GM23338 (cell line): ENCODE results near the gene ADGRF4. TPM values are rescaled to one million over a fixed set of nuclear protein-coding genes. Genes with fewer than 3 reads are reported as not detected.

Experiments
- ATAC-seq: fragments of 200-7000 bp; cut with Tn5 transposase; 3 replicates; pipeline ENCODE4 v1.9.1; 2020
- DNase-seq: peaks from one replicate; pipeline ENCODE4 v3.0.0-alpha.2; 2015; ENCODE audit warnings: low spot score
- H2AFZ ChIP-seq: fragments of 200-600 bp; sonication (generic); 2 replicates; pipeline ENCODE4 v1.8.0; 2016; ENCODE audit warnings: antibody characterized with exemption, mild to moderate bottlenecking, moderate library complexity
- H3F3A ChIP-seq: fragments of 200-600 bp; sonication (generic); replicated peaks from 2 replicates; pipeline ENCODE4 v1.8.0; 2017; ENCODE audit warnings: antibody characterized with exemption, mixed run types, low read depth
- H3K27ac ChIP-seq: fragments of 200-600 bp; sonication (generic); 2 replicates; pipeline ENCODE4 v1.6.1; 2016; ENCODE audit warnings: low read depth
- H3K27me3 ChIP-seq: fragments of 200-600 bp; sonication (generic); 2 replicates; pipeline ENCODE4 v1.8.0; 2016; ENCODE audit warnings: mild to moderate bottlenecking, mixed run types, moderate library complexity; ENCODE audit not compliant: insufficient read depth
- H3K36me3 ChIP-seq: fragments of 200-600 bp; sonication (generic); 2 replicates; pipeline ENCODE4 v1.8.0; 2016; ENCODE audit warnings: mild to moderate bottlenecking; ENCODE audit not compliant: insufficient read depth
- H3K4me1 ChIP-seq: fragments of 200-600 bp; sonication (generic); 2 replicates; pipeline ENCODE4 v1.8.0; 2016; ENCODE audit warnings: mild to moderate bottlenecking, moderate library complexity; ENCODE audit not compliant: insufficient read depth
- H3K4me2 ChIP-seq: fragments of 200-600 bp; sonication (generic); 2 replicates; pipeline ENCODE4 v1.7.1; 2017; ENCODE audit warnings: mixed run types
- H3K4me3 ChIP-seq: fragments of 200-600 bp; sonication (generic); 2 replicates; pipeline ENCODE4 v1.6.1; 2016; ENCODE audit warnings: mixed run types
- H3K79me2 ChIP-seq: fragments of 200-600 bp; sonication (generic); replicated peaks from 2 replicates; pipeline ENCODE4 v1.8.0; 2017; ENCODE audit warnings: mild to moderate bottlenecking; ENCODE audit not compliant: insufficient read depth
- H3K9me2 ChIP-seq: fragments of 200-600 bp; sonication (generic); 2 replicates; pipeline ENCODE4 v1.8.0; 2017; ENCODE audit not compliant: insufficient read depth
- H4K20me1 ChIP-seq: fragments of 200-600 bp; sonication (generic); replicated peaks from 2 replicates; pipeline ENCODE4 v1.8.0; 2017; ENCODE audit warnings: mild to moderate bottlenecking; ENCODE audit not compliant: insufficient read depth
- H3K27ac Mint-ChIP-seq: 2 replicates; pipeline ENCODE4 v1.8.0; 2020; ENCODE audit warnings: inconsistent platforms, mild to moderate bottlenecking, moderate library complexity, mixed read lengths
- H3K27me3 Mint-ChIP-seq: 3 replicates; pipeline ENCODE4 v1.8.0; 2022; ENCODE audit warnings: low read depth, mild to moderate bottlenecking, moderate library complexity, mixed read lengths, inconsistent platforms; ENCODE audit not compliant: insufficient read depth, poor library complexity
- H3K36me3 Mint-ChIP-seq: 3 replicates; pipeline ENCODE4 v1.8.0; 2021; ENCODE audit warnings: low read depth, mild to moderate bottlenecking, inconsistent platforms, moderate library complexity, mixed read lengths
- H3K4me1 Mint-ChIP-seq: 3 replicates; pipeline ENCODE4 v1.8.0; 2020; ENCODE audit warnings: mild to moderate bottlenecking, inconsistent platforms, mixed read lengths
- H3K4me3 Mint-ChIP-seq: 3 replicates; pipeline ENCODE4 v1.8.0; 2021; ENCODE audit warnings: moderate library complexity, mild to moderate bottlenecking, inconsistent platforms, mixed read lengths
- H3K9me3 Mint-ChIP-seq: 3 replicates; pipeline ENCODE4 v1.8.0; 2020; ENCODE audit warnings: moderate library complexity, mild to moderate bottlenecking, inconsistent platforms, mixed read lengths
- CTCF ChIP-seq, 2 experiments: fragments of 200-600 bp in 1 of 2; sonication (generic) in 1 of 2; conservative IDR thresholded peaks; 2 replicates each; pipeline versions ENCODE4 v1.5.1 to v1.6.1; 2016 to 2017; ENCODE audit warnings: antibody characterized with exemption in 2 of 2, low read depth in 2 of 2, mild to moderate bottlenecking in 2 of 2, moderate library complexity in 1 of 2
- ETS1 ChIP-seq: IDR thresholded peaks from 2 replicates; pipeline ENCODE4 v1.6.1; 2016; ENCODE audit warnings: antibody characterized with exemption
- EZH2phosphoT487 ChIP-seq: fragments of 200-600 bp; sonication (generic); IDR thresholded peaks from one replicate; pipeline ENCODE4 v1.8.1; 2018; ENCODE audit warnings: antibody characterized with exemption; ENCODE audit not compliant: unreplicated experiment
- REST ChIP-seq: IDR thresholded peaks from one replicate; pipeline ENCODE4 v1.6.1; 2018; ENCODE audit warnings: antibody characterized with exemption; ENCODE audit not compliant: unreplicated experiment
- ZNF114 ChIP-seq: fragments of 250-450 bp; sonication (Bioruptor Pico); IDR thresholded peaks from 2 replicates; pipeline ENCODE4 v1.5.0; 2020; ENCODE audit warnings: mild to moderate bottlenecking, moderate library complexity
- ZNF331 ChIP-seq: fragments of 250-450 bp; sonication (Bioruptor Pico); IDR thresholded peaks from 2 replicates; pipeline ENCODE4 v1.5.0; 2020; ENCODE audit warnings: low read depth, mild to moderate bottlenecking, moderate library complexity
- polyA plus RNA-seq: library from polyadenylated mRNA; unstranded; fragments of >200 nt; fragmentation: Nextera tagmentation; extraction: Ambion mirVana; gene quantifications from 2 replicates; pipeline ENCODE4 v1.2.1, GENCODE V29; 2016
- total RNA-seq: library from RNA; depleted of rRNA; stranded (reverse); fragments of >200 nt; shearing (Covaris generic); gene quantifications from 2 replicates; pipeline ENCODE4 v1.2.3, GENCODE V29; 2014

Gene ADGRF4
- total and polyA plus RNA-seq, 2 experiments from 2014 or later: not detected

- TF ChIP-seq CTCF (conservative IDR thresholded peaks at IDR 0.05; ENCODE audit: low read depth in 2 of 2) (no peak), ZNF331 (CRISPR knock-in tag) (no peak), ETS1 (no peak), EZH2phosphoT487 (no peak), ZNF114 (CRISPR knock-in tag) (no peak)
These were observed 18.3 kb upstream of the ADGRF4 start (continued) for GRCh38 chr6:47680051-47680450.

- H3K4me1 ChIP-seq: no peaks in the 10 kb centered on the region
- Mint-ChIP-seq H3K4me3 (no peak overlapping the region), H3K27ac (no peak overlapping the region), H3K27me3 (no peaks in the 10 kb centered on the region), H3K4me1 (no peaks in the 10 kb centered on the region), H3K9me3 (no peaks in the 10 kb centered on the region), H3K36me3 (no peaks in the 10 kb centered on the region)
- TF ChIP-seq REST: no peak
- no peak for TF ChIP-seq ZNF114 (CRISPR knock-in tag)
- no peak for TF ChIP-seq ZNF331 (CRISPR knock-in tag)
- peaks cover 22% of the 10 kb centered on the region for H3K9me2 ChIP-seq
- DNase-seq (no peak), ATAC-seq (no peak)
- no peak overlapping the region for H2AFZ ChIP-seq
- no peak overlapping the region for H3K27ac ChIP-seq
- H3K79me2 ChIP-seq: no peaks in the 10 kb centered on the region
- H3K36me3 ChIP-seq: no peaks in the 10 kb centered on the region
- no peaks in the 10 kb centered on the region for H3K27me3 ChIP-seq
- no peak overlapping the region for H3K4me2 ChIP-seq
- no peaks in the 10 kb centered on the region for H3F3A ChIP-seq
- no peak overlapping the region for H3K4me3 ChIP-seq
- H4K20me1 ChIP-seq: no peaks in the 10 kb centered on the region
These were observed 17.7 kb upstream of the ADGRF4 start for GRCh38 chr6:47680724-47681123.
